NCI-H2171 treated with DMSO at 0.1 percent for 48 hours (cell line): ENCODE results near the gene GADD45B.
"Not testable (repeated sequence)": the region's sequence is repeated elsewhere in the genome, so short reads cannot be mapped to it uniquely, and the experiment has no call there.

Experiments used
- DNase-seq: peaks from one replicate; lab custom pipeline; 2025; lab: John Stamatoyannopoulos, UW

Gene GADD45B

GRCh38 chr19:2444251-2445002 lies 31.5 kb upstream of the GADD45B start:
- no peak for DNase-seq

DNA sequence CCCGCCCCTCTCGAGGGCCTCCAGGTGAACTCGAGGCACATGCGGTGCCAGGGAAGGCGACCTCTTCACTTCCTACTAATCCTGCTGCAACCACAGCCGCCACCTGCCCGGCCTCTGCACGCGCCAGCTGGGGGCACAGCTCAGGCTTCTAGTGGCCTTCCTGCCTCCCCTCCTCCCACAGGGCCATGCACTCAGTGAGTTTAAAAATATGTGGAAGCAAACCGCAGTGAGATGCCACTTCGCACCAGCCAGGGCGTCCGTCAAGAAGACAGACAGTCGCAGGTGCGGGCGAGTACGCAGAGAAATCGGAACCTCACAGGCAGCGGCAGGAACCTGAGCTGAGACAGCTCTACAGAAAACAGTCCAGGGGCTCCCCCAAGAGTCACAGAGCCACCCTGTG lies 29.5 kb upstream of the GADD45B start:
- peak; percentile 21 for DNase-seq

- no peak for DNase-seq
These were observed 26.9 kb upstream of the GADD45B start for GRCh38 chr19:2449019-2449418.

- DNase-seq = no peak
These were observed 24.8 kb upstream of the GADD45B start for GRCh38 chr19:2451138-2451537.

DNA sequence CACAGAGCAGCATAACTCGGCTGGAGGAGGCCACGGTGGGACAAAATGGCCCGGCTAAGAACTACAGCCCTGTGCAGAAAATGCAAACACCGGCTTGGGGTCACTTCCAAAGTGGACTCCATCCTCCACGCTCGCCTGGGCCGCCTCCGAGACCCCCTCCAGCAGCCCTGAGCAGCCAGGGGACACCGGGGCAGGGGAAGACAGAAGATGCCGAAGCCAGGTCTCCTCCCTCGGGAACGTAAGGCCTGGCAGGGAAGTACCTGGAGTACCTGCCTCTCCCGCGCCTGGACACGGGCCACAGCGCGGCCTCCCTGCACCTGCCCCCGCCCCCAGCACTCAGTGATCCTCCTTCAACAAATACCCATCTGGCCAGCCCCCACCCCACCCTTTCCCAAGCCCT lies 24.2 kb upstream of the GADD45B start:
- no peak for DNase-seq

DNA sequence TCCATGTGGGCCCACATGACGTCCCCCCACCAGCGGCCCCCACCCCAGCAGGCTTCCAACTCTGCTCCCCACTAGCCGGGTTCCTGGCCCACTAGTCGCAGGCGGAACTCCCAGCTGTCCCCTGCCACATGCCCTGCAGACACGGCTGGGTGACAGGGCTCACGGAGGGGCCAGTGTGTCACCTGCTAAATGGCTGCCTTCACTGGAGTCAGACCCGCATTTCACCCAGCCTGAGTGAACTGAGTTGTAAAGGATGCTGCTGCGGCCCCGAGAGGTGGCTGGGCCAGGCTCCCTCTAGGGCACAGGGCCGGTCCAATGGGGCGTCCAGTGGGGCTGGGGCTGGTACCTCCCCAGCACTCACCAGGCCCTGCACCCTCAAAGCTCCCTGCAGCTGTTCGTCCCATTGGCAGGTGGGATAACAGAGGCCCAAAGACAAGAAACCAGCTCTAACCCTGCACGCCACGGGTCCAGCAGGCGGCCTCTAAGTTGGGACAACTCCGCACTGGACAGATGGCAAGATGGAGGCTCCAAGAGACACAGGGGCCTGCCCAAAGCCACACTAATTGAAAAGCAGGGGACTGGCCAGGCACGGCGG lies 22.4 kb upstream of the GADD45B start:
- DNase-seq = no peak

GRCh38 chr19:2454199-2454961 lies 21.5 kb upstream of the GADD45B start:
- no peak for DNase-seq

- DNase-seq = no peak
These were observed 20.7 kb upstream of the GADD45B start for GRCh38 chr19:2454962-2455850.

DNA sequence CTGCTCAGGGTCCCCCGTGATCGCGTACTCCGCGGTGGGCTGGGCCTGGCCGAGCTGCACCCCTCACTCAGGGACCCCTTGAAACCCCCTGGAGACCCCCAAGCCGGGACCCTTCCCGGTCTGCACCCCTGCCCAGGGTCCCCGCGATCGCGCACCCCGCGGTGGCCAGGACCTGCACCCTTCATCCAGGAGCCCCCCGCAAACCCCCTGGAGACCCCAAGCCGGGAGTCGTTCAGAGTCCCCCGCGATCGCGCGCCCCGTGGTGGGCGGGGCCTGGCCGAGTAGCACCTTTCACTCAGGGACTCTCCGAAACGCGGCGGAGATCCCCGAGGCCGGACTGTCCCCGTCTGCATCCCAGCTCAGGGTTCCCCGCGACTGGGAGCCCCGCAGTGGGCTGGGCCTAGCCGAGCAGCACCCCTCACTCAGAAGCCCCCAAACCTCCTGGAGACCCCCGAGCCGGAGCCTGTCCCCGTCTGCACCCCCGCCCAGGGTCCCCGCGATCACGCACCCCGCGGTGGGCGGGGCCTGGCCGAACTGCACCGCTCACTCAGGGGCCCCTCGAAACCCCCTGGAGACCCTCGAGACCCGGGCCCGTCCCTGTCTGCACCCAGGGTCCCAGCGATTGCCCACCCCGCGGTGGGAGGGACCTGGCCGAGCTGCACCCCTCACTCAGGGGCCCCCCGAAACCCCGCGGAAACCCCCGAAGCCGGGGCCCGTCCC lies 19.9 kb upstream of the GADD45B start:
- DNase-seq = no peak

GRCh38 chr19:2457394-2458037 lies 18.4 kb upstream of the GADD45B start:
- DNase-seq = no peak

- DNase-seq = no peak
These were observed 17.9 kb upstream of the GADD45B start for GRCh38 chr19:2458054-2458453.

GRCh38 chr19:2458776-2459175 lies 17.2 kb upstream of the GADD45B start:
- not testable (repeated sequence) for DNase-seq

GRCh38 chr19:2460245-2460644 lies 15.7 kb upstream of the GADD45B start:
- no peak for DNase-seq

DNA sequence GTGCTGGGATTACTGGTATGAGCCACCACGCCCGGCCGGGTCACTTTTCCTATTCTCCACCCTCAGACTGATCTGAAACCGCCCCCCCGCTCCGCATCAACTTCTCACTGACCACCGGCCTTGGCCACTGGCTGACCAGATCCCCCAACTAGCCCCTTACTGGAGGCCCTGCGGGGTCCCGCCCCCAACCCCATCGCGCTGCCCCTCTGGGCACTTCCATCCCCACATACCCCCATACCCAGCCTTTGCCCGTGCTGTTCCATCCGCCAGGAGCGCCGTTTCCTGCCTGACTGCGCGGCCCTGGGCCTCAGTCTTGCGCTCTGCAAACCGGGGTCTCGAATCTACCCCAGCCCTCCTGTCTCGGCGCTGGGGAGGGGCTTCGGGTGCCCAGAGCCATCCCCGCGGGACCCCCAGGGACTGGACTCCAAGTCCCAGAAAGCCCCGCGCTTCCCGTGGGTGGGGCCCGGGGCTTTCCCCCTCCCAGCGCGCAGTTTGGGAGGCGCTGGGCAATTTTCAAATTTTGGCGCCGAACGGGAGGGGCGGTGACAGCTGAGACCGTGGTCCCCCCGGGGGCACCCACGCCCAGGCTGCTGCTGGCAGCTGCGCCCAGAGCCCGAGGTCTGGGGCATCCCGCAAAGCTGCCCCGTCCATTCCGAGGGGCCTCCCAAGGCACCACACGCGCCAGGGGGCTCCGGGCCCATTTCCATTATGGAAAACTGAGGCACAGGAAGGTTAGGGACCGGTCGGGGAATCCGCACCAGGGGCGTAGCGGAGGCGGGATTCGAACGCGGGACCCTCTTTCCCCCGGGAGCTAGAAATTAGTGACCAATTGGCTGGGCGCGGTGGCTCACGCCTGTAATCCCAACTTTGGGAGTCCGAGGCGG lies 13.9 kb upstream of the GADD45B start:
- peak; percentile 68 for DNase-seq

DNA sequence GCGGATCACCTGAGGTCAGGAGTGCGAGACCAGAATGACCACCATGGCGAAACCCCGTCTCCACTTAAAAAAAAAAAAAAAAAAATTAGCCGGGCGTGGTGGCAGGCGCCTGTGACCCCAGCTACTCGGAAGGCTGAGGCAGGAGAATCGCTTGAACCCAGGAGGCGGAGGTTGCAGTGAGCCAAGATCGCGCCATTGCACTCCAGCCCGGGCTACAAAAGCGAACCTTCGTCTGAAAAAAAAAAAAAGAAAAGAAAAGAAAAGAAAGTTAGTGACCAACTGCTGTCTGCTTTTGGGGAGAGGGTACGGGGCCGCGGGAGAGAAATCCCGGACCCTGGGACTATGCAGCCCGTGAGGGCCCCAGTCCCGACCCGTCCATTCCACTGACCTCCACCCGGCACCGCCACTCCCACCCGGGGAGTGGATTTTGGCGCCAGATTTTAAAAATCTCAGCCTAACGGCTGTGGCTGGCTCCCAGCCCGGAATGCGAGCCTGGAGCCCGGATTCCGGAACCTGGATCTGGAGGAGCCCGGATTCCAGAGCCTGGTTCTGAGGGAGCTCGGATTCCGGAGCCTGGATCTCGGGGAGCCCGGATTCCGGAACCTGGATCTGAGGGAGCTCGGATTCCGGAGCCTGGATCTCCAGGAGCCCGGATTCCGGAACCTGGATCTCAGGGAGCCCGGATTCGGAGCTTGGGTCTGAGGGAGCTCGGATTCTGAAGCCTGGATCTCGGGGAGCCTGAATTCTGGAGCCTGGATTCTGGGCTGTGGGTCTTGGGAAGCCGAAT lies 13.1 kb upstream of the GADD45B start:
- DNase-seq = peak; percentile 57

DNA sequence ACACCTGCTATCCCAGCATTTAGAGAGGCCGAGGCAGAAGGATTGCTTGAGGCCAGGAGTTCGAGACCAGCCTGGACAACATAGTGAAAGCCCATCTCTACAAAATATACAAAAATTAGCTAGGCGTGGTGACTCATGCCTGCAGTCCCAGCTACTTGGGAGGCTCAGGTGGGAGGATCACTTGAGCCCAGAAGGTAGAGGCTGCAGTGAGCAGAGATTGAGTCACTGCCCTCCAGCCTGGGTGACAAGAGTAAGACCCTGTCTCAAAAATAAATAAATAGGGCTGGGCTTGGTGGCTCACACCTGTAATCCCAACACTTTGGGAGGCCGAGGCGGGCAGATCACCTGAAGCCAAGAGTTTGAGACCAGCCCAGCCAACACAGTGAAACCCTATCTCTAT lies 12.2 kb upstream of the GADD45B start:
- not testable (repeated sequence) for DNase-seq

GRCh38 chr19:2464389-2464788 lies 11.5 kb upstream of the GADD45B start:
- DNase-seq = no peak

- DNase-seq = no peak
These were observed 7.3 kb upstream of the GADD45B start for GRCh38 chr19:2468596-2468995.
